Right renal pelvis (tissue), 4 donors: Measurements from ENCODE around the gene BRSK2. TPM values are rescaled to one million over a fixed set of nuclear protein-coding genes. Genes with fewer than 3 reads are reported as not detected.
"Not testable (repeated sequence)": the region's sequence is repeated elsewhere in the genome, so short reads cannot be mapped to it uniquely, and the experiment has no call there.

Experiments
- DNase-seq, 4 donors: peaks; one replicate each; pipeline ENCODE4 v3.0.0-alpha.2; 2013; ENCODE audit warnings: low read depth in 4 of 4, low spot score in 3 of 4, missing footprints in 1 of 4
- polyA plus RNA-seq, 4 donors: library from polyadenylated mRNA; unstranded; fragments of 120-200 nt; gene quantifications; one replicate each; pipeline ENCODE4 v1.2.1, GENCODE V29; 2013; ENCODE audit not compliant: insufficient read length in 4 of 4

Gene BRSK2
- polyA plus RNA-seq, 4 donors, result 0.26 to 1.1 (median 0.46) TPM

DNA sequence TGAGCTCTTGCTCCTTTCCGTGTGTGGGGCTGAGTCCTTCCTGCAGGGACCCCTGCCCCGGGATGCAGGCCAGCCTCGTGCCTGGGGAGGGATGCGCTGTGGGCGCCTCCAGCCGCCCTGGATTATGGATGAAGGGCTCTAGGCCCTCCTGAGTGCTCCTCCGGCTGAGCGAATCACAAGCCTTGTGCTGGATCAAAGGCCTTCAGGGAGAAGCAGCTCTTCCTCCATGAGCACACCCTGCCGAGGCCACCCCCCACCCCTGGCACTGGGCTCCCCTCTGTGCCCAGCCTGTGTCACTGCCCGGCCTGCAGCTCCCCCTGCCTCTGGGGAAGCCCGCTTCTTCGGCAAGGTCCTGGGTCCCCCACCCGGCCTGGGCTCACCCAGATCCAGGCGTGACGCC is 43.8 kb downstream of the BRSK2 start:
- no peak for DNase-seq

DNA sequence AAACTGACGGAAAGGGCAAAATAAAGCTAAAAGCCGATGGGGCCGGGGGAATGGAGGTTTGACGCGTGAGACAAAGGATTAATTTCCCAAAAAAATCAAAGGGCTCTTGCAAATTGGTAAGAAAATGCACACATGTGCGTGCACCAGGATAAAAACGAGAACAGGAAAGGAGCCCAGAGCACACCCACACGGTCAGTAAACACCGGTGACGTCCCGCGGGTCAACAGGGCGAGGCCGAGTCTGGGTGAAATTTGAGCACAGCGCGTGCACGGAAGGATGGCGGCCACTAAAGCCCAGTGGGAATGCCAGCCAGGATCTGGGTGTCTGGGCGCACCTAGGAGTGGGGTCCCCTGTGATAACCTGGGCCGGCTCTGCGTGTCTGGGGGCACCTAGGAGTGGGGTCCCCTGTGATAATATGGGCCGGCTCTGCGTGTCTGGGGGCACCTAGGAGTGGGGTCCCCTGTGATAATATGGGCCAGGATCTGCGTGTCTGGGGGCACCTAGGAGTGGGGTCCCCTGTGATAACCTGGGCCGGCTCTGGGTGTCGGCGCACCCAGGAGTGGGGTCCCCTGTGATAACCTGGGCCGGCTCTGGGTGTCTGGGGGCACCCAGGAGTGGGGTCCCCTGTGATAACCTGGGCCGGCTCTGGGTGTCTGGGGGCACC is 44.4 kb downstream of the BRSK2 start:
- DNase-seq, result no peak

DNA sequence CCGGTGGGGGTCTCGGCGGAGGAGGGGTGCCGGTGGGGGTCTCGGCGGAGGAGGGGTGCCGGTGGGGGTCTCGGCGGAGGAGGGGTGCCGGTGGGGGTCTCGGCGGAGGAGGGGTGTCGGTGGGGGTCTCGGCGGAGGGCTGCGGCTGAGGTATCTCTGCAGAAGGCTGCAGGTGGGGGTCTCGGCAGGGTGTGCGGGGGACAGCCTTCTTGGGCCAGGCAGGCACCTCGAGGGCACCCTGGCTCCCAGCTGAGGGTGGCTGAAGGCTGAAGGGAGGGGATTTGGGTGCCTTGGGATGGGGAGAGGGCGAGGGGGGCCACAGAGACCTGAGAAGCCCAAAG is 45.7 kb downstream of the BRSK2 start:
- not testable (repeated sequence) for DNase-seq

DNA sequence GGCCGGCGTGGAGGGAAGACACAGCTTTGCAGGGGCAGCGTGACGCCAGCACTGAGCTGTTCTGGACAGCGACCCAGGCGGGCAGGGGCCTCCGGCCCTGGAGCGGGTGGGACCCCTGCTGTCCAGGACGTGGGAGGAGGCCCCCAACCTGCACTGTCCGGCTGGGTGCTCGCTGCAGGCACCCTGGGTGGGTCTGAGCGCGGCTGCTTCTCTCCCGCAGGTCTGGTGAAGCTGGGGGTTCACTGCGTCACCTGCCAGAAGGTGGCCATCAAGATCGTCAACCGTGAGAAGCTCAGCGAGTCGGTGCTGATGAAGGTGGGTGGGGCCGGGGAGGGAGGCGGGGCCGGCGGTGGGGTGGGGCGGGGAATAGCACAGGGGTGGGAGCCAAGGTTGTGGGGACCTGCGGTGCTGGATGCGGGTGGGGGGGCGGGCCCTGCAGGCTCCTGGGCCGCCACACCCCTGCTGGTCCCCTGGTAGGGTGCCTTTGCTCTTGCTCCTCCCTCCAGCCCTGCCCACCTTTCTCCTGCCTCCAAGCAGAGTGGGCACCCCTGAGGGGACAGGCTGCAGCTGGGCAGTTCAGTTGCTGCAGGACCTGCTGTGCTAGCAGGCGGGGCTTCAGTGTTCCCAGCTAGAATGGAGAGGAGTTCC is 46.2 kb downstream of the BRSK2 start:
- DNase-seq, result no peak

DNA sequence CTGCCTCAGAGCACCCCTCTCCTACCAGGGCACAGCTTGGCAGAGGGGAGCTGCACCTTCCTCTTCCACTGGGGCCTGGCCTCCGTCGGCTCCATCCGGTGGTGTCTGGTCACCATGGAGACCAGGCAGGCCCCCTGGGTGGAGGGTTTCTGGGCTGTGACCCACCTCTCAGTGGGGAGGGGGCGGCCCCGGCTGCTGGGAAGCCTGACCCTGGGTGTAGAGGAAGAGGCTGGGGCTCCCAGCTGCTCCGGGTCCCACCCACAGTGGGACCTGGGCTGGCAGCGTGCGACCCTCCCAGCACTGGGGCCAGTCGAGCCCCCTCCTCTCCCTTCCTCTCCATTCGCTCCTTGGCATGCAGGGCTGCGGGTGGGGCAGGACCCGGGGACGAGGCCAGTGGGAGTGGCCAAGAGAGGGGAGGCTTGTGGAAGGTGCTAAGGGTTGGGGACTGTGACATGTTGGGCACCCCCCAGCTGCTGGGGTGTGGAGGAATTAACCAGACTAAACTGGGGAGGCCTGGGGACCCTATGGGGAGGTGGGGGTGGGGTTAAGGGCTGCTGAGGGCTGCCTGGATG is 46.8 kb downstream of the BRSK2 start:
- no peak for DNase-seq

DNA sequence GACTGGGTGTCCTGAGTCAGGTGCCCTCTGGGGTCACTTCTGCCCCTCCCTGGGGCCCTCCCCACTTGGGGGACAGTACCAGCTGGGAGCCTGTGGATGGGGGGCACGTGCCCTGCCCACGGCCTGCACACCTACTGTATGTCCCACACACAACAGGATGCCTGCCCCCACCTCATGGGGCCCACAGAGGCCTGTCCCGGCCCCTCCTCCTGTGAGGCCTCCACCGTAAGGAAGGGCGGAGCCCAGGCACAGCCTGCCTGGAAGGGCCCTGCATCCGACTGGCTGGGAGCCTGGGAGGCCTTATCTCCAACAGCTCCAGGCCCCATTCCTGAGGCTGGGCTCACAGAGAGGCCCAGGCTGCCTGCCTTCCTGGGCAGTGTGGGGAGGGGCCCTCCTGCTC is 47.8 kb downstream of the BRSK2 start:
- DNase-seq, result no peak

DNA sequence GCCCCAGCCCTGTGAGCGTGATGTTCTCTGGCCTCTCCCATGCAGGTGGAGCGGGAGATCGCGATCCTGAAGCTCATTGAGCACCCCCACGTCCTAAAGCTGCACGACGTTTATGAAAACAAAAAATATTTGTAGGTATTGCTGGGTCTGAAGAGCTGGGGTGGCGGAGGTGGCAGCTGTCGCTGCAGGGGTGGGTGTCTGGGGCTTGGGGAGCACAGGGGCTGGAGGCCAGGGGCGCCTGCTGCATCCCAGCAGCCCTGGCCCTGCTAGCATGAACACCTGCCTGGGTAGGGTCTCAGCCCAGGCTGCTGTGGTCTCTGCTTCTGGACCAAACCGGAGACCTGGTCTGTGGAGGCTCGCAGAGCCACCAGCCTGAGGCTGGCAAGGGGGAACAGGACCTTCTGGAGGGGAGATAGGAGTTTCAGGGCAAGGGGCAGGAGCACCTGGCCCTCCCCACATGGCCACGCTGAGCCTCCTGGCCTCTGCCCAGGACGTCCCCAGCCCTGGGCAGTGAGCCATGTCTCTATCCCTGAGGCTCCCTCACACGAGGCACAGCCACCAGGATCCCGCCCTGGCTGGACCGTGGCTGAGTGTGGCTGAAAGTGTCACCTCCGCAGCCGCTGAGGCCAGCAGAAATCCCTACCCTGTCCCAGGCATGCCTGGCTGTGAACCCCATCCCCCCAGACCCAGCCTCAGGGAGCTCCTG is 48.7 kb downstream of the BRSK2 start:
- DNase-seq, result no peak

DNA sequence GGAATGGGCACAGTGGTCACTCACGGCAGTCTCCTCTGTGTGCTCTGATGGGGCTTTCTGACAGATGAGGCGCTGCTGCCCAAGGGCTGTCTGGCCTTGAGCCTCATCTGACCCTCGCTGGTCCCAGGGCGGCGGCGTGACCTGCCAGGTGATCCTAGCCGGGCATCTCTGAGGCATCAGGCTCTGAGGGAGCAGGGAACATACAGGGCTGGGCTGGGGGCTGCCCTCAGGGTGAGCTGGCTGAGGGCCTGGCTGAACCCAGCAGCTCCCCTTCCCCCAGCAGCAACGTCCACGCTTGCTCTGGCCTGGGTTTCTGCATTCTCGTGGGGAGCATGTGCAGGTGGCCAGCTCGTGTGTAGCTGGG is 49.2 kb downstream of the BRSK2 start:
- no peak for DNase-seq

DNA sequence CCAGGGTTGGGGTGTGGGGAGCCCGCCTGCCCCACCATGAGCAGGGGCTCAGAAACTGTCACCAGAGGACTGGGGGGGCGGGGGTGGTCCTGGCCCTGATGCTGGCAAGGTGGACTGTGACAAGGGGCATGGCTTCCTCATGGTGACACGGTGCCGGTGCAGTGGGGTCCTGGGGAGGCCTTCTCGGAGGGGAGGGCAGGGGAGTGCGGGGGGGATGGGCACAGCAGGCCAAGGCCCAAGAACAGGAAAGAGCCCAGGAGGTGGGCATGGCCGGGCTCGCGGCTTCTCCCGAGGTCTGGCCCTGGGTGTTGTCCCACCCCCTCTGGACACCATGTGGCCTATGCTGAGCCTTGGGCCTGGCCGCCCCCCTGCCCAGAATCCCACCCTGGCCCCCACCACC is 49.6 kb downstream of the BRSK2 start:
- DNase-seq, result no peak

DNA sequence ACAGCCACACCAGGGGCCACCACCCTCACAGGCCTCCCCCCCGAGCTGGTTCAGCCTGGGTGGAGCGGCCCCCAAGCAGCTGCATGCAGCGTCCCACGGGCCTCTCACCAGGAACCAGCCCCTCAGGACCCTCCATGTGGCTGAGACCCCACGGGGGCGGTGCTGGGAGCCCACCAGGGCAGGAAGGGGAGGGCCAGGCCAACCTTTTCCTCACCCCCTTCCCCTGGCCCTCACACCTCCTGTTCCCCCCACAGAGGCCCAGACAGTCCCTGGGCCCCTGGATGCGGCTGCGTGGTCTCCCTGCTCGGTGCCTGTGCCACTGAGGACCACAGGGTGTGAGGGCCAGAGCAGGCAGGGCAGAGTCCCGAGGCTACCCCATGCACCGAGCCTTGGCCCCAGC is 50.3 kb downstream of the BRSK2 start:
- DNase-seq, result no peak

DNA sequence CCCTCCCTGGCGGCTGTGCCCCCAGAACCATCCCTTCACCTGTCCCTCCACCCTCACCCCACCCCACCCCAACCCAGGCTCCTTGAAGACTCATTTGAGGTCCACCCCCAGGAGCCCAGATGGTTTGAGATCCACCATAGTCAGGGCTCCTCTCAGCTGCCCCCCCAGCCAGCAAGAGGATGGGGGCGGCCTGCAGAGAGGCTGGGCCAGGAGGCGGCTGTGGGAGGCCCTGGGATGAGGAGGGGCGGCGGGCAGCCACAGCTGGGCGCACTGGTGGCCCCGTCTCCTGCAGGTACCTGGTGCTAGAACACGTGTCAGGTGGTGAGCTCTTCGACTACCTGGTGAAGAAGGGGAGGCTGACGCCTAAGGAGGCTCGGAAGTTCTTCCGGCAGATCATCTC is 50.8 kb downstream of the BRSK2 start:
- DNase-seq, result no peak

DNA sequence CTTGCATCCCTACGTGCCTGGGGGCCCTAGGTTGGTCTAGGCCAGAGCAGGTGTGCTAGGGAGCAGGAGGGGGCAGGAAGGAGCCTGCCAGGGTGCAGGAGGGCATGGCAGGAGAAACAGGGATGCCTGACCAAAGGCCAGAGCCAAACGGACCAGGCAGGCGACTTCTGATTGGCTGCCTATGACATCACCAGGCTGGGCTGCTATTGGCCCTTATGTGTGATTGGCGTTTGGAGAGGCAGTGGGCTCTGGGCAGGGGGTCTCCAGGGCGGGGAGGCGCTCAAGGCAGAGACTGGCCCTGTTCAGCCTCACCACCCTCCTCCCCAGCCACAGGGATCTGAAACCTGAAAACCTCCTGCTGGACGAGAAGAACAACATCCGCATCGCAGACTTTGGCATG is 52.4 kb downstream of the BRSK2 start:
- DNase-seq, result no peak

DNA sequence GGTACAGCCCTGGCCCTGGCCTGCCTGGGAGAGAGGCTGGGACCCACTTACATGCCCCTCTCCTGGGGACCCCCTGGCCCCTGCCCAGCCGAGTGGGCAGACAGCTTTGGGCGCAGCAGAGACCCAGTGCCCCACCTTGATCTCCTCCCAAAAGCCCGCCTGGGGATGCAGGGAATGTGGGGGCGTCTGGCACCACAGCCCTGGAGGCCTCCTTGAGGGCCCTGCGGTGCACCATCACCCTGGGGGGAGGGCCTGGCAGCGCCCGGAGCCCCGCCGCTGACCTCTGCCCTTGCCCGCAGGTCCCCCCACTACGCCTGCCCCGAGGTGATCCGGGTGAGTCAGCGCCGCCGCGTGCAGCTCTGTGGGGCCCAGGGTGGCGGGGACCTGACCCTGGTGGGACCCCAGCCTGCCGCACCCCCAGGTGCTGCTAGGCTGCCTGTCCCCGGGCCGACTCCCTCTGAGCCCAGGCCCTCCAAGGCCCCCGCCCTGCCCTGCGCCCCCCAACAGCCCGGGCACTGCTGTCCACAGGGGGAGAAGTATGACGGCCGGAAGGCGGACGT is 53.2 kb downstream of the BRSK2 start:
- DNase-seq, result no peak

DNA sequence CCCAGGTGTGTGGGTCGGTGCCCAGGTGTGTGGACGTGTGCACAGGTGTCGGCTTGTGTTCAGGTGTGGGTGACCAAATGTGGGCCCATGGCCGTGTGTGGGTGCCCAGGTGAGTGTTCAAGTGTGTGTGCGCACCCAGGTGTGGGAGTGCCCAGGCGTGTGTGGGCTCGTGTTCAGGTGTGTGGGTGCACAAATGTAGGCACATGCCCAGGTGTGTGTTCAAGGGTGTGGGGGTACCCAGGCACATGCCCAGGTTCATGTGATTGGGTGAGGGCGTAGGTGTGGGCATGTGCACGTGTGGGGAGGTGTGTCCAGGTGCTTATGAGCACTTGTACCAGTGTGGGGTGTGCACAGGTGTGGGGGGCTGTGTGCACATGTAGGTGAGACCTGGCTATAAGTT is 54.0 kb downstream of the BRSK2 start:
- DNase-seq, result no peak

DNA sequence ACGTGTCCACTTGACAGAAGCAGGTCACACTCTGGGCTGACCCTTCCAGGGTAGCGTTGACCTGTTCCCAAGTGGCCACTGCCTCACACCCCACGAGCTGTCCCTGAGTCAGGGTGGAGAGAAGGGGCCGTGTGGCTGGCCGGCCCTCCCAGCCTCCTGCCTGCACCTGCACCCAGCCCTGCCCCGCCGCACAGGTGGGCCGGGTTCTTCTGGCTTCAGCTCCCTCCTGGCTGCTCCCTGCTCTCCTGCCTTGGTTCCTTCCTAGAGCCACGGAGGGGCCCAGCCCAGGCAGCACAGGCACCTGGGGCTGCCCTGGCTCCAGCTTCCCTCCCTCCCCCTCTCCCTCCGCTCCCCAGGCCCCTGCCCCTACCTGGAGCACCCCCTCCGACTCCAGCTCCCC is 54.6 kb downstream of the BRSK2 start:
- DNase-seq, result no peak

DNA sequence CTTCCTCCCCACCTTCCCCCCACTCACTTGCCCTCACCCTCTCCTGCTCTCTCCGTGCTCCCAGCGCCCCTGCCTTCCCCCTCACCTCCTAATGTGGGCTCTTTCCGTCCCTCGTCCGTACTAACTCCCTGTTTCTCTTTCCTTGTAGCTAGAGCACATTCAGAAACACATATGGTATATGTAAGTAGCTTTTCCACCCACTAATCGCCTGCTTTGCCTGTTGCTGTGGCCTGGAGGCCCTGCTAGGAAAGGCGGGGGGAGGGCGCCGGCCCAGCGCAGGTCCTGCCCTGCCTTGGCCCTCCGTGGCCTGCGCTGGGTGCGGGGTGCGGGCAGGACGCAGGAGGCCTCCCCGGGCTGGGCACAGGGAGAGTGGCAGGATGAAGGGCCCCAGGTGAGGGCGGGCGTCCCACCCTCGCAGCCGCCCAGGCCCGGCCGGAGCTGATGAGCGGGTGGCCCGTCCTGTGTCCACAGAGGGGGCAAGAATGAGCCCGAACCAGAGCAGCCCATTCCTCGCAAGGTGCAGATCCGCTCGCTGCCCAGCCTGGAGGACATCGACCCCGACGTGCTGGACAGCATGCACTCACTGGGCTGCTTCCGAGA is 55.2 kb downstream of the BRSK2 start:
- no peak for DNase-seq

DNA sequence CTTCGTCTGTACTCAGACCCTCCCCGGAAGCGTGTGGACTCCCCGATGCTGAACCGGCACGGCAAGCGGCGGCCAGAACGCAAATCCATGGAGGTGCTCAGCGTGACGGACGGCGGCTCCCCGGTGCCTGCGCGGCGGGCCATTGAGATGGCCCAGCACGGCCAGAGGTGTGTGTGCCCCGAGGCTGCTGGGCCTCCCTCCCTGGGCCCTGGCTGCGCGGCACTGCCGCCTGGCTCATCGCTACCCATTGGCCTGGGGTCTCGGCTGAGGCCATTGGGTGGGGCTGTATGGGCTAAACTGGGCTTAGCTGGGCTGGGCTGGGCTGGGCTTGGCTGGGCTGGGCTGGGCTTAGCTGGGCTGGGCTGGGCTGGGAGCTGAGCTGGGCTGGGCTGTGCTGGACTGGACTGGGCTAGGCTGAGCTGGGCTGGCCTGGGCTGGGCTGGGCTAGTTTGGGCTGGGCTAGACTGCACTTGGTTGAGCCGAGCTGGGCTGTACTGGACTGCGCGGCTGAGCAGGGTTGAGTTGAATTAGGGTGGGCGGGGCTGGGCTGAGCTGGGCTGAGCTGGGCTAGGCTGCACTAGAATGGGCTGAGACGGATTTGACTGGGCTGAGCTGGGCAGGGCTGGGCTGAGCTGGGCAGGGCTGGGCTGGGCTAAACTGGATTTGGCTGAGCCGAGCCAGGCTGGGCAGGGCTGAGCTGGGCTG is 56.2 kb downstream of the BRSK2 start:
- no peak for DNase-seq

DNA sequence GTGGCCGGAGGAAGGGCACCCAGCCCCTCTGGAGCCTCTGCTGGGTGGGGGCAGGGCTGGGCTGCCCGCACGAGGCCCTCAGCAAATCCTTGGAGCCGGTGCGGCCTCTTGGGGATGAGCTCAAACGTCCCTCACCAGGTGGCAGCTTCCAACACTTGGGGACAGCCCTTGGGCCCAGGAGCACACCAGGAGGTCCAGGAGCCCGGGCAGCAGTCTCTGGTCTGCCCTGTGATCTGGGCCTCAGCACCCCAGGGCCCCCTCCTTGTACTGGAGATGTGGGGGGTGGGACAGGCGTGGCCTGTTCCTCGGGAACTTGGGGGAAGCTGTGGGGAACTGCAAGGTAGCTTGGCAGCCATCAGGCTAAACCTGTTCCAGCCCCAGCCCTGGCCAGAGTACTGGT is 56.9 kb downstream of the BRSK2 start:
- DNase-seq, result no peak

DNA sequence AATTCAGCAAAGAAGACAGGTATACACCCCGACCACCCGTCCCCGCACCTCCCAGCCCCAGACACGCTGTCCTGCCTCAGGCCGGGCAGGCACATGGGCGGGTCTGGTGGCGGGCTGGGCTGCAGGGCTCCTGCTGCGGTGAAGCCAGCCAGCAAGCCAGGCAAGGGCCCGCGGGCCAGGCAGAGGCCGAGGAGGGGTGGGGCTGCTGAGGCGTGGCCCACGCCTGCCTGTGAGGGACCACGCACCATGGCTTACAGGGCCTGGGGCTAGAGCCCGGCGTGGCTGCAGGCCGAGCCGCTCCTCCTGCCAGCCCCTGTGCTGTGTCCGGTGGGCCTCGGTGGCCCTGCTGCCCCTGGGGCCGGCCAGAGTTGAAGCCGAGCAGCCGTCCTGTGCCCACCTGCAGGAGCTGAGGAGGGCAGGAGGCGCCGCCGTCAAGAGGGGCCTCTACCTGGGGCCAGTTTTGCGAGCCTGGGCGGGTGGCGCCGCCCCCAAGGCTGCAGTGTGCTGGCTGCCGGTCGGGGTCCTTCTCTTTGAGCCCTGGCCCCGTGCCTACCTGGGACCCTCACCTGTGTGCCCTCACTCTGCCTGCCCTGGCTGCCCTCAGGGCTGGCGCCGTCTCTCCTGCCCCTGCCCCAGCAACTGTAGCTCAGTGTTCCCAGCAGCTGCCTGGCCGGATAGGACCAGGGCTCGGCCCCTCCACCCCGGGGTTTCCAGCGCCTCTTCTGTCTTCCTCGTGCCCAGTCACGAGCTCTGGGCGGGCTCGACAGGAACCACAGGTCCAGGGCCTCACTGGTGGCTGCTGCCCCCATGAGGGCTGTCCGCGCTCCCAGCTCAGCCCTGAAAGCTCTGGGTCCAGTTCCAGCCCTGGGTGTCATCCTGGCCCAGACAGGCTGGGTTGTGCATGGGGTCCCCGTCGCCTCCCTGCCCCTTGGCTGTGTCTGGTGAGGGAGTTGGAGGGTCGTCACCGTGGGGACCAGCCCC is 58.4 kb downstream of the BRSK2 start:
- no peak for DNase-seq
